ENCODE measurements around the gene FBXL7. TPM values are rescaled to one million over a fixed set of nuclear protein-coding genes. Genes with fewer than 3 reads are reported as not detected.

The FBXL7 gene
- total and polyA plus RNA-seq, 12 donors, result 8.7 to 33.4 (median 23.5) TPM

DNA sequence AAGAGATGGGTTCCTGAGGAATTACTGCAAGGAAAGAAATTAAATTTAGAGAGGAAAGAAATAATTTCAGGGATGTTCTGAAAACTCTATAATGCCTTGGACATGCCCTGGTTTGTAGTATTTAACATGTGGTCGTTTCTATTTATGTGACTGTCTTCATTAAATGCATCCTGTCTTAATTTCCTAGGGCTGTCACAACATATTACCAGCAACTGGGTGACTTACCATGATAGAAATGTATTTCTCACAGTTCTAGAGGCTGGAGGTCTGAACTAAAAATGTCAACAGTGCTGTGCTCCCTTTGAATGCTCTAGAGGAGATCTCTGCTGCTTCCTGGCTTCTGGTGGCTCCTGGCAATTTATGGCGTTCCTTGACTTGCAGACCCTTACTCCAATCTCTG is 287.7 kb downstream of the FBXL7 start:
- WGBS, 2 donors, result 71 to 77% methylated on average over 2 of the region's 2 CpGs

DNA sequence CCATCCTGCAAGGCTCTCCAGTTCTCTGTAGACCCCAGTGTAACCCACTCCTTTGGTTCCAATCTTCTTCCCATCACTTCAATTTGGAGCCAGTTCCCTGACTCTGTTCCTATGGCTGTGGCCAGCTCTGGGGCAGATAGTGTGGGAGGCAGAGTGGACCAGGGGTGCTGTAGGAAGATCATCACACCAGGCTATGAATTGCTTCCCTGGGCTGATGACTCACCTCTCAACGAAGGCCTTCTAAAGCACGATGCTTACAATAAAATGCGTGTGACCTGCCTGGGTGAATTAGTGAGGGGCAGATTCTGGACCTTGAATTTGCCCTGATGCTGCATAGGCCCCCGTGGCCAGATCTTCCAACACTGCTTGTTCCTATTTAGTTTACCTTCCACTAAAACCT is 289.7 kb downstream of the FBXL7 start:
- no peak overlapping the region for H3K4me3 ChIP-seq
- no peaks in the 10 kb centered on the region for H3K27me3 ChIP-seq
- no peak for TF ChIP-seq CTCF (IDR thresholded peaks at IDR 0.05)
- ATAC-seq, result no peak
- WGBS, 2 donors, result 73 to 82% methylated on average over 4 of the region's 4 CpGs
- DNase-seq, result no peak
- H3K4me1 ChIP-seq, result peaks cover 2 to 79% (median 57%) of the 10 kb centered on the region in 9 donors
- intact Hi-C loops (cut with DNase I), result loop anchor here in 7 of 10 donors (2.0 to 10.0 kb wide), 3 partner anchors 33 to 287 kb away; partner anchors contain the start of gene FBXL7 (in 7 of the 7)
- H3K27ac ChIP-seq, result no peak overlapping the region
- no peaks in the 10 kb centered on the region for H3K36me3 ChIP-seq
- H3K9me3 ChIP-seq, result no peaks in the 10 kb centered on the region

More for the DNA sequence above, 287.7 kb downstream of the FBXL7 start:
- peaks cover 0 to 61% (median 40%) of the 10 kb centered on the region in 9 donors for H3K4me1 ChIP-seq
- H3K27ac ChIP-seq, result peak overlapping the region in 8 of 10 donors; percentile 8 to 66 (median 34)
- no peak for TF ChIP-seq CTCF (IDR thresholded peaks at IDR 0.05)
- ATAC-seq, result no peak
- no peaks in the 10 kb centered on the region for H3K36me3 ChIP-seq
- no peaks in the 10 kb centered on the region for H3K27me3 ChIP-seq
- intact Hi-C loops (cut with DNase I), result loop anchor here in 1 of 10 donors (10.0 kb wide), 1 partner anchor 283 kb away; the partner anchor contains the start of gene FBXL7
- no peak overlapping the region for H3K4me3 ChIP-seq
- H3K9me3 ChIP-seq, result no peaks in the 10 kb centered on the region
- no peak for DNase-seq

- WGBS, 2 donors, result 71 to 75% methylated on average over 4 of the region's 4 CpGs
Measured at GRCh38 chr5:15790446-15791018, 290.6 kb downstream of the FBXL7 start.

GRCh38 chr5:15791274-15791673 is 291.3 kb downstream of the FBXL7 start:
- TF ChIP-seq CTCF (IDR thresholded peaks at IDR 0.05), result peak in 5 of 9 donors; percentile 24 to 50 (median 32)
- WGBS, 2 donors, result 50 to 54% methylated on average over 3 of the region's 3 CpGs
- peak in 2 of 8 donors; percentile 26 to 31 for ATAC-seq

More at GRCh38 chr5:15790446-15791018, 290.6 kb downstream of the FBXL7 start:
- Histone ChIP-seq H3K4me3 (no peak overlapping the region), H3K27me3 (no peaks in the 10 kb centered on the region), H3K27ac (no peak overlapping the region), H3K9me3 (no peaks in the 10 kb centered on the region), H3K36me3 (no peaks in the 10 kb centered on the region), H3K4me1 (peaks cover 2 to 79% (median 62%) of the 10 kb centered on the region in 9 donors)
- TF ChIP-seq CTCF (IDR thresholded peaks at IDR 0.05), result no peak
- no peak for DNase-seq
- ATAC-seq, result no peak
- intact Hi-C loops (cut with DNase I), result loop anchor here in 6 of 10 donors (2.0 to 10.0 kb wide), 3 partner anchors 32 to 288 kb away; partner anchors contain the start of gene FBXL7 (in 6 of the 6)

More at GRCh38 chr5:15791274-15791673, 291.3 kb downstream of the FBXL7 start:
- no peak for DNase-seq
- intact Hi-C loops (cut with DNase I), result loop anchor here in 6 of 10 donors (2.0 to 10.0 kb wide), 3 partner anchors 32 to 289 kb away; partner anchors contain the start of gene FBXL7 (in 6 of the 6)
- no peaks in the 10 kb centered on the region for H3K27me3 ChIP-seq
- no peak overlapping the region for H3K27ac ChIP-seq
- no peaks in the 10 kb centered on the region for H3K9me3 ChIP-seq
- H3K4me1 ChIP-seq, result peaks cover 2 to 79% (median 66%) of the 10 kb centered on the region in 9 donors
- no peaks in the 10 kb centered on the region for H3K36me3 ChIP-seq
- H3K4me3 ChIP-seq, result no peak overlapping the region

All from heart right ventricle (tissue), 16 donors.